CD4-positive, CD25-positive, alpha-beta regulatory T cell (primary cell): ENCODE data around the gene TPRG1. TPM values are rescaled to one million over a fixed set of nuclear protein-coding genes. Genes with fewer than 3 reads are reported as not detected.
A peak's percentile ranks its signal among the peaks of the same experiment; 100 is the strongest.

Experiments used
- ATAC-seq, 2 donors: fragments of 150-1000 bp; cut with Tn5 transposase; one replicate each; pipeline ENCODE4 v1.10.0; 2021; ENCODE audit warnings: low read depth in 2 of 2, moderate number of reproducible peaks in 2 of 2, moderate library complexity in 1 of 2
- DNase-seq, 3 donors: peaks; one replicate each; pipeline versions ENCODE4 v3.0.0 to v3.0.0-alpha.2; 2012 to 2022; ENCODE audit warnings: mixed read lengths in 1 of 3
- H3K27ac ChIP-seq: one replicate; pipeline ENCODE4 v1.7.0; 2013; ENCODE audit warnings: mild to moderate bottlenecking, low read length; ENCODE audit not compliant: insufficient read depth, poor library complexity, severe bottlenecking
- H3K27me3 ChIP-seq: one replicate; pipeline ENCODE4 v1.7.0; 2013; ENCODE audit warnings: low read length; ENCODE audit not compliant: control insufficient read depth, insufficient read depth
- H3K36me3 ChIP-seq: one replicate; pipeline ENCODE4 v1.7.0; 2013; ENCODE audit warnings: mild to moderate bottlenecking, low read length, moderate library complexity; ENCODE audit not compliant: control insufficient read depth, insufficient read depth
- H3K4me1 ChIP-seq: 2 replicates; pipeline ENCODE4 v1.7.0; 2013; ENCODE audit warnings: mild to moderate bottlenecking, low read length; ENCODE audit not compliant: insufficient read depth, control insufficient read depth, poor library complexity, severe bottlenecking
- H3K4me3 ChIP-seq: one replicate; pipeline ENCODE4 v1.7.0; 2013; ENCODE audit warnings: low read depth, mild to moderate bottlenecking, low read length, moderate library complexity
- H3K9me3 ChIP-seq, 2 experiments: 1 replicate in 1 of 2; 2 replicates in 1 of 2; pipeline ENCODE4 v1.7.0; 2013; ENCODE audit warnings: low read length in 2 of 2, mild to moderate bottlenecking in 1 of 2, moderate library complexity in 1 of 2; ENCODE audit not compliant: control insufficient read depth in 2 of 2
- H3K27ac Mint-ChIP-seq, 3 donors: one replicate each; pipeline ENCODE4 v1.8.0; 2020 to 2022; ENCODE audit warnings: mild to moderate bottlenecking in 3 of 3, mixed read lengths in 3 of 3, moderate library complexity in 2 of 3
- H3K27me3 Mint-ChIP-seq: one replicate; pipeline ENCODE4 v1.8.0; 2022; ENCODE audit warnings: mild to moderate bottlenecking, mixed read lengths
- H3K36me3 Mint-ChIP-seq: one replicate; pipeline ENCODE4 v1.8.0; 2020; ENCODE audit warnings: mixed read lengths
- H3K4me1 Mint-ChIP-seq, 4 donors: one replicate each; pipeline ENCODE4 v1.8.0; 2020 to 2022; ENCODE audit warnings: mixed read lengths in 4 of 4, mild to moderate bottlenecking in 1 of 4
- H3K4me3 Mint-ChIP-seq, 4 donors: one replicate each; pipeline ENCODE4 v1.8.0; 2020 to 2022; ENCODE audit warnings: mild to moderate bottlenecking in 4 of 4, mixed read lengths in 4 of 4, moderate library complexity in 3 of 4
- H3K9me3 Mint-ChIP-seq, 7 donors: one replicate each; pipeline ENCODE4 v1.8.0; 2020 to 2022; ENCODE audit warnings: mixed read lengths in 7 of 7, mild to moderate bottlenecking in 3 of 7, moderate library complexity in 2 of 7
- polyA plus RNA-seq, 4 donors: library from polyadenylated mRNA; unstranded; fragments of 300-500 nt; fragmentation: Illumina TruSeq; gene quantifications; one replicate each; pipeline ENCODE4 v1.2.3, GENCODE V29; 2021
- total RNA-seq: library from RNA; stranded (reverse); gene quantifications from one replicate; pipeline ENCODE4 v1.2.3, GENCODE V29; 2022

The TPRG1 gene
- total and polyA plus RNA-seq, 5 donors from 2014 or later, result 1.5 to 10.8 (median 3.8) TPM

- Histone ChIP-seq H3K4me1 (peaks cover 16% of the 10 kb centered on the region), H3K27me3 (no peaks in the 10 kb centered on the region), H3K36me3 (no peaks in the 10 kb centered on the region), H3K27ac (no peak overlapping the region), H3K9me3 (no peaks in the 10 kb centered on the region), H3K4me3 (peak overlapping the region; percentile 5)
- no peak for DNase-seq
- Mint-ChIP-seq H3K27ac (peak overlapping the region in 2 of 3 donors; percentile 6 to 21), H3K4me3 (no peak overlapping the region), H3K36me3 (no peaks in the 10 kb centered on the region), H3K9me3 (no peaks in the 10 kb centered on the region), H3K27me3 (no peaks in the 10 kb centered on the region), H3K4me1 (peaks cover 17 to 34% (median 31%) of the 10 kb centered on the region in 4 donors)
- no peak for ATAC-seq
These were observed 115.1 kb downstream of the TPRG1 start for GRCh38 chr3:189286916-189287315.

GRCh38 chr3:189288348-189289235 lies 116.8 kb downstream of the TPRG1 start:
- Histone ChIP-seq H3K27me3 (no peaks in the 10 kb centered on the region), H3K9me3 (no peaks in the 10 kb centered on the region), H3K4me1 (peaks cover 16% of the 10 kb centered on the region), H3K4me3 (peak overlapping the region; percentile 16), H3K27ac (no peak overlapping the region), H3K36me3 (no peaks in the 10 kb centered on the region)
- Mint-ChIP-seq H3K27ac (peak overlapping the region in 2 of 3 donors; percentile 4 to 7), H3K36me3 (no peaks in the 10 kb centered on the region), H3K9me3 (no peaks in the 10 kb centered on the region), H3K4me1 (peaks cover 17 to 34% (median 31%) of the 10 kb centered on the region in 4 donors), H3K4me3 (peak overlapping the region in 2 of 4 donors; percentile 2 to 16), H3K27me3 (no peaks in the 10 kb centered on the region)
- DNase-seq (peak in 1 of 3 donors; percentile 14), ATAC-seq (no peak)

GRCh38 chr3:189289251-189289650 lies 117.5 kb downstream of the TPRG1 start:
- H3K27ac Mint-ChIP-seq, result peak overlapping the region in 2 of 3 donors; percentile 2 to 7
- peak overlapping the region; percentile 16 for H3K4me3 ChIP-seq
- no peaks in the 10 kb centered on the region for H3K36me3 ChIP-seq
- no peaks in the 10 kb centered on the region for H3K9me3 ChIP-seq
- H3K36me3 Mint-ChIP-seq, result no peaks in the 10 kb centered on the region
- H3K27me3 ChIP-seq, result no peaks in the 10 kb centered on the region
- ATAC-seq (no peak), DNase-seq (no peak)
- no peak overlapping the region for H3K27ac ChIP-seq
- H3K4me1 ChIP-seq, result peaks cover 16% of the 10 kb centered on the region
- H3K27me3 Mint-ChIP-seq, result no peaks in the 10 kb centered on the region
- H3K4me3 Mint-ChIP-seq, result peak overlapping the region in 1 of 4 donors; percentile 1
- H3K4me1 Mint-ChIP-seq, result peaks cover 17 to 34% (median 33%) of the 10 kb centered on the region in 4 donors
- H3K9me3 Mint-ChIP-seq, result no peaks in the 10 kb centered on the region

GRCh38 chr3:189292667-189293484 lies 121.1 kb downstream of the TPRG1 start:
- no peak overlapping the region for H3K27ac Mint-ChIP-seq
- H3K9me3 Mint-ChIP-seq, result peaks cover 0 to 2% (median 0%) of the 10 kb centered on the region in 7 donors
- no peaks in the 10 kb centered on the region for H3K27me3 Mint-ChIP-seq
- ATAC-seq (no peak), DNase-seq (no peak)
- Histone ChIP-seq H3K4me1 (peaks cover 3% of the 10 kb centered on the region), H3K36me3 (no peaks in the 10 kb centered on the region), H3K4me3 (no peak overlapping the region), H3K9me3 (no peaks in the 10 kb centered on the region), H3K27me3 (no peaks in the 10 kb centered on the region), H3K27ac (no peak overlapping the region)
- H3K4me1 Mint-ChIP-seq, result peaks cover 6 to 19% (median 18%) of the 10 kb centered on the region in 4 donors
- H3K4me3 Mint-ChIP-seq, result no peak overlapping the region
- no peaks in the 10 kb centered on the region for H3K36me3 Mint-ChIP-seq

- DNase-seq, result no peak
- H3K4me1 ChIP-seq, result peaks cover 3% of the 10 kb centered on the region
- no peaks in the 10 kb centered on the region for H3K9me3 ChIP-seq
- no peak overlapping the region for H3K27ac ChIP-seq
- Mint-ChIP-seq H3K36me3 (no peaks in the 10 kb centered on the region), H3K27ac (no peak overlapping the region), H3K27me3 (no peaks in the 10 kb centered on the region), H3K4me1 (peaks cover 0 to 19% (median 13%) of the 10 kb centered on the region in 4 donors), H3K9me3 (peaks cover 0 to 2% (median 0%) of the 10 kb centered on the region in 7 donors), H3K4me3 (no peak overlapping the region)
- H3K27me3 ChIP-seq, result no peaks in the 10 kb centered on the region
- ATAC-seq, result no peak
- H3K36me3 ChIP-seq, result no peaks in the 10 kb centered on the region
- no peak overlapping the region for H3K4me3 ChIP-seq
These were observed 122.9 kb downstream of the TPRG1 start for GRCh38 chr3:189294649-189295048.

GRCh38 chr3:189295089-189295488 lies 123.3 kb downstream of the TPRG1 start:
- ATAC-seq (no peak), DNase-seq (no peak)
- no peak overlapping the region for H3K4me3 ChIP-seq
- H3K27ac ChIP-seq, result no peak overlapping the region
- H3K9me3 Mint-ChIP-seq, result peaks cover 0 to 2% (median 0%) of the 10 kb centered on the region in 7 donors
- H3K4me1 ChIP-seq, result peaks cover 3% of the 10 kb centered on the region
- no peak overlapping the region for H3K27ac Mint-ChIP-seq
- no peaks in the 10 kb centered on the region for H3K27me3 ChIP-seq
- H3K9me3 ChIP-seq, result no peaks in the 10 kb centered on the region
- H3K36me3 ChIP-seq, result no peaks in the 10 kb centered on the region
- H3K27me3 Mint-ChIP-seq, result no peaks in the 10 kb centered on the region
- peaks cover 0 to 22% (median 12%) of the 10 kb centered on the region in 4 donors for H3K4me1 Mint-ChIP-seq
- H3K4me3 Mint-ChIP-seq, result no peak overlapping the region
- H3K36me3 Mint-ChIP-seq, result no peaks in the 10 kb centered on the region

GRCh38 chr3:189297932-189298331 lies 126.2 kb downstream of the TPRG1 start:
- H3K27me3 ChIP-seq, result no peaks in the 10 kb centered on the region
- no peak overlapping the region for H3K4me3 ChIP-seq
- H3K36me3 Mint-ChIP-seq, result peaks cover 5% of the 10 kb centered on the region
- no peak overlapping the region for H3K27ac ChIP-seq
- no peak overlapping the region for H3K4me3 Mint-ChIP-seq
- no peaks in the 10 kb centered on the region for H3K36me3 ChIP-seq
- peaks cover 3% of the 10 kb centered on the region for H3K4me1 ChIP-seq
- DNase-seq (no peak), ATAC-seq (no peak)
- peaks cover 0 to 5% (median 0%) of the 10 kb centered on the region in 7 donors for H3K9me3 Mint-ChIP-seq
- no peak overlapping the region for H3K27ac Mint-ChIP-seq
- no peaks in the 10 kb centered on the region for H3K27me3 Mint-ChIP-seq
- peaks cover 7 to 29% (median 17%) of the 10 kb centered on the region in 4 donors for H3K4me1 Mint-ChIP-seq
- H3K9me3 ChIP-seq, result no peaks in the 10 kb centered on the region
